ENCODE results near the gene PRDM16. TPM values are rescaled to one million over a fixed set of nuclear protein-coding genes. Genes with fewer than 3 reads are reported as not detected.

Gene PRDM16
- total RNA-seq, 1 experiment from 2014 or later, result 1.6 TPM

DNA sequence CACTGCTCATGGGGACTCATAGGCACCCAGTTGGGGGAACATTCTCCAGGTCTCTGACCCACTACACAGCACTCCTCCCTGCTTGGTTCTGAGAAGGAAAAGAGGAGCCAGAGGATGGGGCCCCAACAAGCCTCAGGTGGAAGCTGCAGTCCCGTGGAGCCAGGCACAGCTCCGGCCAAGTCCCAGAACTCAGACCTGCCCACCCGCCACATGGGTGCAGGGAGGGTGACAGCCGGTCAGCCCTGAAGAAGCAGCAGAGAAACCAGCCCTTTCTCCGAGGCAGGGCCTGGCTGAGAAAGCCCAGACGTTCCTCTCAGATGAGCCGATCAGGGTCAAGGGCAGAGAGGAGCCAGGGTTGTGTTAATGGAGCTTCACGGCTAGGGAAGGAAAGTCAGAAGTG lies 106.5 kb downstream of the PRDM16 start (continued):
- TF ChIP-seq, protein P1, sequence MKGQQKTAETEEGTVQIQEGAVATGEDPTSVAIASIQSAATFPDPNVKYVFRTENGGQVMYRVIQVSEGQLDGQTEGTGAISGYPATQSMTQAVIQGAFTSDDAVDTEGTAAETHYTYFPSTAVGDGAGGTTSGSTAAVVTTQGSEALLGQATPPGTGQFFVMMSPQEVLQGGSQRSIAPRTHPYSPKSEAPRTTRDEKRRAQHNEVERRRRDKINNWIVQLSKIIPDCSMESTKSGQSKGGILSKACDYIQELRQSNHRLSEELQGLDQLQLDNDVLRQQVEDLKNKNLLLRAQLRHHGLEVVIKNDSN (CRISPR knock-in tag; IDR thresholded peaks at IDR 0.05), result no peak
- TF ChIP-seq TEAD4 (CRISPR knock-in tag; IDR thresholded peaks at IDR 0.05) (no peak), MXD4 (CRISPR knock-in tag; IDR thresholded peaks at IDR 0.05; ENCODE audit: borderline replicate concordance) (no peak), JAZF1 (CRISPR knock-in tag; IDR thresholded peaks at IDR 0.05) (no peak), NR1H2 (CRISPR knock-in tag; IDR thresholded peaks at IDR 0.05) (no peak), ZBTB21 (CRISPR knock-in tag; IDR thresholded peaks at IDR 0.05; ENCODE audit: borderline replicate concordance) (no peak), GABPB1 (CRISPR knock-in tag; IDR thresholded peaks at IDR 0.05) (no peak)
- TF ChIP-seq, protein P2, sequence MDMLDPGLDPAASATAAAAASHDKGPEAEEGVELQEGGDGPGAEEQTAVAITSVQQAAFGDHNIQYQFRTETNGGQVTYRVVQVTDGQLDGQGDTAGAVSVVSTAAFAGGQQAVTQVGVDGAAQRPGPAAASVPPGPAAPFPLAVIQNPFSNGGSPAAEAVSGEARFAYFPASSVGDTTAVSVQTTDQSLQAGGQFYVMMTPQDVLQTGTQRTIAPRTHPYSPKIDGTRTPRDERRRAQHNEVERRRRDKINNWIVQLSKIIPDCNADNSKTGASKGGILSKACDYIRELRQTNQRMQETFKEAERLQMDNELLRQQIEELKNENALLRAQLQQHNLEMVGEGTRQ (CRISPR knock-in tag; IDR thresholded peaks at IDR 0.05), result no peak

DNA sequence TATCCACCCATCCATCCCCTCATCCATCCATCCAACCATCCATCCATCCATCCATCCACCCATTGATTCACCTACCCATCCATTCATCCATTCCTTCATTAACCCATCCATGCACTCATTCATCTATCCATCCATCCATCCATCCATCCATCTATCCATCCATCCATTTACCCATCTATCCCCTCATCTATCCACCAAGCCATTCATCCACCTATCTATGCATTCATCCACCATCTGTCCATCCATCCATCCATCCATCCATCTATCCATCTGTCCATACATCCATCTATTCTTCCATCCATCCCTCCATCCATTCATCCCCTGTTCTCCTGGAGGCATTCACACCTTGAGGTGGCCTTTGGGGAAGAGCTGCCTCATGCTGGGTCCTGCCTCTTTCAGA lies 107.0 kb downstream of the PRDM16 start:
- TF ChIP-seq, protein P3, sequence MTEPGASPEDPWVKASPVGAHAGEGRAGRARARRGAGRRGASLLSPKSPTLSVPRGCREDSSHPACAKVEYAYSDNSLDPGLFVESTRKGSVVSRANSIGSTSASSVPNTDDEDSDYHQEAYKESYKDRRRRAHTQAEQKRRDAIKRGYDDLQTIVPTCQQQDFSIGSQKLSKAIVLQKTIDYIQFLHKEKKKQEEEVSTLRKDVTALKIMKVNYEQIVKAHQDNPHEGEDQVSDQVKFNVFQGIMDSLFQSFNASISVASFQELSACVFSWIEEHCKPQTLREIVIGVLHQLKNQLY (CRISPR knock-in tag; IDR thresholded peaks at IDR 0.05), result no peak
- TF ChIP-seq EMX1 (CRISPR knock-in tag; IDR thresholded peaks at IDR 0.05), result no peak
- no peak for TF ChIP-seq ATF1 (CRISPR knock-in tag; IDR thresholded peaks at IDR 0.05)
- no peak for TF ChIP-seq JUN (CRISPR knock-in tag; IDR thresholded peaks at IDR 0.05)
- ATAC-seq (no peak), DNase-seq (ENCODE audit: low spot score) (no peak)
- Mint-ChIP-seq H3K4me3 (no peak overlapping the region), H3K4me1 (no peaks in the 10 kb centered on the region), H3K9me3 (no peaks in the 10 kb centered on the region), H3K27me3 (ENCODE audit: low read depth) (no peaks in the 10 kb centered on the region; the same call in 1 of the 2 replicates), H3K27ac (no peak overlapping the region), H3K36me3 (no peaks in the 10 kb centered on the region)
- POLR2A ChIA-PET, result no interaction called here
- CTCF ChIA-PET, result no interaction called here

DNA sequence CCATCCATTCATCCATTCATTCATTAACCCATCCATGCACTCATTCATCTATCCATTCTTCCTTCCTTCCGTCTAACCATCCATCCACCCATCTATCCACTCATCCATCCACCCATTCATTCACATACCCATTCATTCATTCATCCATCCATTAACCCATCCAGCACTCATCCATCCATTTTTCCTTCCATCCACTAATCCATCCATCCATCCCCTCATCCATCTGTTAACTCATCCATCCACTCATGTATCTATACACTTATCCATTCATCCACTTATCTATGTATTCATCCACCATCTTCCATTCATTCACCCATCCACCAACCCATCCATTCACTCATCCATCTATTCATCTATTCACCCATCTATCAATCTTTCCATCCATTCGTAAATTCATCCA lies 107.8 kb downstream of the PRDM16 start:
- no peak for DNase-seq (ENCODE audit: low spot score)
- ChIA-PET POLR2A (interaction anchor here (0.6 kb wide), 2 partner anchors 126 to 270 kb away, joined by 3 to 5 read pairs; no protein-coding TSS in a partner anchor), CTCF (no interaction called here)
- TF ChIP-seq TCF7 (CRISPR knock-in tag; IDR thresholded peaks at IDR 0.05; ENCODE audit: low read depth) (no peak), FOXK1 (CRISPR knock-in tag; IDR thresholded peaks at IDR 0.05) (no peak), NR2C2 (CRISPR knock-in tag; IDR thresholded peaks at IDR 0.05) (no peak), ZNF416 (CRISPR knock-in tag; IDR thresholded peaks at IDR 0.05) (no peak), OVOL2 (CRISPR knock-in tag; IDR thresholded peaks at IDR 0.05; ENCODE audit: borderline replicate concordance) (no peak)
- TF ChIP-seq, protein P3 (CRISPR knock-in tag; IDR thresholded peaks at IDR 0.05), result no peak
- Mint-ChIP-seq H3K9me3 (no peaks in the 10 kb centered on the region), H3K4me3 (no peak overlapping the region), H3K27me3 (ENCODE audit: low read depth) (no peaks in the 10 kb centered on the region), H3K27ac (no peak overlapping the region), H3K36me3 (no peaks in the 10 kb centered on the region), H3K4me1 (no peaks in the 10 kb centered on the region)
- ATAC-seq, result no peak

DNA sequence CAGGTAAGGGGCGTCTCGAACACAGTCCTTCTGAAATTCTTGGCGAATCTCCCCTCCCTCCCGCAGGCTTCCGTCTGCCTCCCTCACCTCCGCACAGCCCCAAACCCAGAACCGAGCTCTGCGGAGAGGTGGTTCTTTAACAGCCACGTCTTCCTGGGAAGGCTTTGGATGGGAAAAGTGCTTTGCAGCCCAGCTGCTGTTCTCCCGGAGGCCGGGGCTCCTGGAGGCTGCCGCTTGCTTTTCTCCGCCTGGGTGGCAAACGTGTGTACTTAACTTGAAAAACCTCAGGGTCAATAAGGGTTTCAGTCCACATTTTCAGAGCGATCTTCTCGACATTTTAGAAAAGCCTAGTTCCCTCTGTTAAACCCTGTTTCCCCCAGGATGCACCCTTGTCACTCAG lies 109.3 kb downstream of the PRDM16 start:
- no peaks in the 10 kb centered on the region for H3K9me3 Mint-ChIP-seq
- no peak overlapping the region for H3K27ac Mint-ChIP-seq
- no peaks in the 10 kb centered on the region for H3K4me1 Mint-ChIP-seq
- ATAC-seq (no peak), DNase-seq (ENCODE audit: low spot score) (no peak)
- ChIA-PET CTCF (interaction anchor here (1.2 kb wide), 1 partner anchor 142 kb away, joined by 3 read pairs; no protein-coding TSS in a partner anchor), POLR2A (no interaction called here)
- H3K27me3 Mint-ChIP-seq (ENCODE audit: low read depth), result no peaks in the 10 kb centered on the region
- H3K36me3 Mint-ChIP-seq, result no peaks in the 10 kb centered on the region
- H3K4me3 Mint-ChIP-seq, result no peak overlapping the region
- TF ChIP-seq, protein P4, sequence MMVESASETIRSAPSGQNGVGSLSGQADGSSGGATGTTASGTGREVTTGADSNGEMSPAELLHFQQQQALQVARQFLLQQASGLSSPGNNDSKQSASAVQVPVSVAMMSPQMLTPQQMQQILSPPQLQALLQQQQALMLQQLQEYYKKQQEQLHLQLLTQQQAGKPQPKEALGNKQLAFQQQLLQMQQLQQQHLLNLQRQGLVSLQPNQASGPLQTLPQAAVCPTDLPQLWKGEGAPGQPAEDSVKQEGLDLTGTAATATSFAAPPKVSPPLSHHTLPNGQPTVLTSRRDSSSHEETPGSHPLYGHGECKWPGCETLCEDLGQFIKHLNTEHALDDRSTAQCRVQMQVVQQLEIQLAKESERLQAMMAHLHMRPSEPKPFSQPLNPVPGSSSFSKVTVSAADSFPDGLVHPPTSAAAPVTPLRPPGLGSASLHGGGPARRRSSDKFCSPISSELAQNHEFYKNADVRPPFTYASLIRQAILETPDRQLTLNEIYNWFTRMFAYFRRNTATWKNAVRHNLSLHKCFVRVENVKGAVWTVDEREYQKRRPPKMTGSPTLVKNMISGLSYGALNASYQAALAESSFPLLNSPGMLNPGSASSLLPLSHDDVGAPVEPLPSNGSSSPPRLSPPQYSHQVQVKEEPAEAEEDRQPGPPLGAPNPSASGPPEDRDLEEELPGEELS (CRISPR knock-in tag; IDR thresholded peaks at IDR 0.05), result no peak
- TF ChIP-seq ZBTB21 (CRISPR knock-in tag; IDR thresholded peaks at IDR 0.05; ENCODE audit: borderline replicate concordance) (no peak), ETV6 (CRISPR knock-in tag; IDR thresholded peaks at IDR 0.05) (no peak), ZNF423 (CRISPR knock-in tag; IDR thresholded peaks at IDR 0.05) (no peak), NFE2L1 (CRISPR knock-in tag; IDR thresholded peaks at IDR 0.05) (no peak)
- TF ChIP-seq, protein P5, sequence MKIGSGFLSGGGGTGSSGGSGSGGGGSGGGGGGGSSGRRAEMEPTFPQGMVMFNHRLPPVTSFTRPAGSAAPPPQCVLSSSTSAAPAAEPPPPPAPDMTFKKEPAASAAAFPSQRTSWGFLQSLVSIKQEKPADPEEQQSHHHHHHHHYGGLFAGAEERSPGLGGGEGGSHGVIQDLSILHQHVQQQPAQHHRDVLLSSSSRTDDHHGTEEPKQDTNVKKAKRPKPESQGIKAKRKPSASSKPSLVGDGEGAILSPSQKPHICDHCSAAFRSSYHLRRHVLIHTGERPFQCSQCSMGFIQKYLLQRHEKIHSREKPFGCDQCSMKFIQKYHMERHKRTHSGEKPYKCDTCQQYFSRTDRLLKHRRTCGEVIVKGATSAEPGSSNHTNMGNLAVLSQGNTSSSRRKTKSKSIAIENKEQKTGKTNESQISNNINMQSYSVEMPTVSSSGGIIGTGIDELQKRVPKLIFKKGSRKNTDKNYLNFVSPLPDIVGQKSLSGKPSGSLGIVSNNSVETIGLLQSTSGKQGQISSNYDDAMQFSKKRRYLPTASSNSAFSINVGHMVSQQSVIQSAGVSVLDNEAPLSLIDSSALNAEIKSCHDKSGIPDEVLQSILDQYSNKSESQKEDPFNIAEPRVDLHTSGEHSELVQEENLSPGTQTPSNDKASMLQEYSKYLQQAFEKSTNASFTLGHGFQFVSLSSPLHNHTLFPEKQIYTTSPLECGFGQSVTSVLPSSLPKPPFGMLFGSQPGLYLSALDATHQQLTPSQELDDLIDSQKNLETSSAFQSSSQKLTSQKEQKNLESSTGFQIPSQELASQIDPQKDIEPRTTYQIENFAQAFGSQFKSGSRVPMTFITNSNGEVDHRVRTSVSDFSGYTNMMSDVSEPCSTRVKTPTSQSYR (CRISPR knock-in tag; IDR thresholded peaks at IDR 0.05), result no peak
- TF ChIP-seq, protein P6, sequence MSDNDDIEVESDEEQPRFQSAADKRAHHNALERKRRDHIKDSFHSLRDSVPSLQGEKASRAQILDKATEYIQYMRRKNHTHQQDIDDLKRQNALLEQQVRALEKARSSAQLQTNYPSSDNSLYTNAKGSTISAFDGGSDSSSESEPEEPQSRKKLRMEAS (CRISPR knock-in tag; IDR thresholded peaks at IDR 0.05), result no peak
- TF ChIP-seq, protein P7, sequence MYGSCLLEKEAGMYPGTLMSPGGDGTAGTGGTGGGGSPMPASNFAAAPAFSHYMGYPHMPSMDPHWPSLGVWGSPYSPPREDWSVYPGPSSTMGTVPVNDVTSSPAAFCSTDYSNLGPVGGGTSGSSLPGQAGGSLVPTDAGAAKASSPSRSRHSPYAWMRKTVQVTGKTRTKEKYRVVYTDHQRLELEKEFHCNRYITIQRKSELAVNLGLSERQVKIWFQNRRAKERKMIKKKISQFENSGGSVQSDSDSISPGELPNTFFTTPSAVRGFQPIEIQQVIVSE (CRISPR knock-in tag; IDR thresholded peaks at IDR 0.05; ENCODE audit: borderline replicate concordance), result no peak
